HG03095 (cell line): ENCODE measurements around the gene DEFB129.
"Not testable (repeated sequence)": the region's sequence is repeated elsewhere in the genome, so short reads cannot be mapped to it uniquely, and the experiment has no call there.

Source experiments
- ATAC-seq: cut with Tn5 transposase; IDR thresholded peaks from one replicate; pipeline ENCODE4 v1.9.1; 2021; ENCODE audit warnings: moderate library complexity; ENCODE audit not compliant: unreplicated experiment

Gene DEFB129, protein sequence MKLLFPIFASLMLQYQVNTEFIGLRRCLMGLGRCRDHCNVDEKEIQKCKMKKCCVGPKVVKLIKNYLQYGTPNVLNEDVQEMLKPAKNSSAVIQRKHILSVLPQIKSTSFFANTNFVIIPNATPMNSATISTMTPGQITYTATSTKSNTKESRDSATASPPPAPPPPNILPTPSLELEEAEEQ

DNA sequence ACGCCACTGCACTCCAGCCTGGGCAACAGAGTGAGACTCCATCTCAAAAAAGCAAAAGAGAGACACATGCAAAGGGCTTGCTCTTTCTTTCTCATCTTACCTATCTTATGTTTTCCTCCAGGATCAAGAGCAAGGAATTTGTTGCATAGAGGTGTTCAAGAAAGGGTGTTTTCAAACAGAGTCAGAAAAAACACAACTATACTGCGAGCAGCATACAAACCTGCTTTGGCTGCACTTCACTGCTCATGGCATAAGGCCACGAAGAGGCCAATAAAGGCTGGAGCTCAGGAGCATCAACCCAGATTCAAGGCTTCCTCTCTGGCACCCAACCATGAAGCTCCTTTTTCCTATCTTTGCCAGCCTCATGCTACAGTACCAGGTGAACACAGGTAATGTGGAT lies at the start of gene DEFB129:
Gene DEFB129 (plus strand): TSS at position 301 of the 400 bp plus-strand sequence. CDS start 31 bp downstream, at position 332.
- ATAC-seq, result no peak

DNA sequence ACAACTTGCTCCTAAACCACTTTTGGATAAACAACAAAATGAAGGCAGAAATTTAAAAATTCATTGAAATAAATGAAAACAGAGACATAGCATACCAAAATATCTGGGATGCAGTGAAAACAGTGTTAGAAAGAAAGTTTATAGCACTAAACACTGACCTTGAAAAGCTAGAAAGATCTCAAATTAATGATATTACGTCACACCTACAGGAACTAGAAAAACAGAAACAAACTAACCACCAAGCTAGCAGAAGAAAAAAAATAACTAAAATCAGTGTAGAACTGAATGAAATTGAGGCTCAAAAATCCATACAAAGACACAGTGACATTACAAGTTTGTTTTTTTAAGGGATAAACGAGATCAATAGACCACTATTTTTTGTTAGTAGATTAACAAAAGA lies 42.8 kb upstream of the DEFB129 start:
- ATAC-seq, result no peak

DNA sequence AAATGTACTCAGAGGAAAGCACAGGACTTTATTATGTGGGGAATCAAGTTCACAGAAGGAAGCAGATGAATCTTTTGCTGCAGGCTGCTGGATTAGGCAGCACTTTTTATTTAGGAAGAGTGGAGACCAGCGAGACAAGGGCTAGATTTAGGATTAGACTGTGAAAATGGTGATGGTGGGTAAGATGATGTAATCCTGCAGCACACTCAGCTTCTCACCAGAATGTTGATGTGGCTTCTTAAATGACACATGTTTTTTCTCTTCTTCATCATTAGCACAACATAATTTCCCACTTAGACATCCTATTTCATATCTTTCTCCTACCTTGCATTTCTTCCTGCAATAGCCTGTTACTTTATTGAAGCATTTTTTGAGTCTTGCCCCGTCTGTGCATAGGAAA lies 39.3 kb upstream of the DEFB129 start:
- no peak for ATAC-seq

DNA sequence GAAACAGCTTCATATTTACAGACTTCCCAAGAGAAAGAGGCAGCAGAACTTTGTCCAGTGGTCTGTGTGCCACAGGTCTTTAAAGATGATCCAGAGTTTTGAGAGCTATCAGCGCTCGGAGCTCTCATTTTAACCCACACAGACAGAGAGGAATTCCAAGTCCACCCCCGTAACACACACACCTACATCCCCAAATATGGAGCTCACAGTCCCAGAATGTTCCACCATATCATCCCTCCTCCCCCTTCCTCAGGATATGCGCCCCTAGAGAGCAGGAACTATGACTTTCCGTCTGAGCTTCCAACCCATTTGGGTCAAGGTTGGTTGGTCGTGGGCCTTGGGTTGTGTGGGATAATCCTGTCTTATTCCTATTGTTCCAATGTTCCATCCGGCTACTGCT lies 37.4 kb upstream of the DEFB129 start, which contains the start of gene DEFB128:
Gene DEFB128 (minus strand): TSS at position 101 of the 400 bp plus-strand sequence. CDS start 88 bp downstream, at position 13.
- no peak for ATAC-seq

DNA sequence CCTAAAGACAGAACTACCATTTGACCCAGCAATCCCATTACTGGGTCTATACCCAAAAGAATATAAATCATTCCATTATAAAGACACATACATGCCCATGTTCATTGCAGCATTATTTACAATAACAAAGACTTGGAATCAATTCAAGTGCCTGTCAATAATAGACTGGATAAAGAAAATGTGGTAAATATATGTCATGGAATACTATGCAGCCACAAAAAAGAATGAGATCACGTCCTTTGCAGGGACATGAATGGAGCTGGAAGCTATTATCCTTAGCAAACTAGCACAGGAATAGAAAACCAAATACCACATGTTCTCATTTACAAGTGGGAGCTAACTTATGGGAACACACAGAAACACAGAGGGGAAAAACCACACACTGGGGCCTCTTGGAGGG lies 28.8 kb upstream of the DEFB129 start:
- ATAC-seq, result no peak

DNA sequence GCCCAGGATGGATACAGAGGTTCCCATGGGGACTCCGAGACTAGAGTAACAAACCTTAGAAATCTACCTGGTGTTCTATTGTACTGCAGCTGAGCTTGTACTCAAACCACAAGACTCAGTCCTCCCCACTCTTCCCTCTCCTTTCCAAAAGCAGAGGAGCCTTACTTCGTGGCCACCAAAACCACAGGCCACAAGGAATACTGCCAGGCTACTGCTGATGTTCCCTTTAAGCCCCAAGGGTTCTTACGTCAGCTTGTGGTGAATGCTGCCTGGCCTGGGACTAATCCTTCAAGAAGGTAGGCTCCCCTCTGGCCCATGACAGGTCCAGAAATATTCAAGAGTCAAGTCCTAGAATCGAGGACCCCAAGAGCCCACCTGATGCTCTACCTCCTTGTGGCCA lies 27.1 kb upstream of the DEFB129 start:
- no peak for ATAC-seq

DNA sequence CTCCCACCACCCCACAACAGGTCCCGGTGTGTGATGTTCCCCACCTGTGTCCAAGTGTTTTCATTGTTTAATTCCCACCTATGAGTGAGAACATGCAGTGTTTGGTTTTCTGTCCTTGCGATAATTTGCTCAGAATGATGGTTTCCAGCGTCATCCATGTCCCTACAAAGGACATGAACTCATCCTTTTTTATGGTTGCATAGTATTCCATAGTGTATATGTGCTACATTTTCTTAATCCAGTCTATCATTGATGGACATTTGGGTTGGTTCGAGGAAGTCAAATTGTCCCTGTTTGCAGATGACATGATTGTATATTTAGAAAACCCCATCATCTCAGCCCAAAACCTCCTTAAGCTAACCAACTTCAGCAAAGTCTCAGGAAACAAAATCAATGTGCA lies 23.4 kb upstream of the DEFB129 start:
- not testable (repeated sequence) for ATAC-seq

DNA sequence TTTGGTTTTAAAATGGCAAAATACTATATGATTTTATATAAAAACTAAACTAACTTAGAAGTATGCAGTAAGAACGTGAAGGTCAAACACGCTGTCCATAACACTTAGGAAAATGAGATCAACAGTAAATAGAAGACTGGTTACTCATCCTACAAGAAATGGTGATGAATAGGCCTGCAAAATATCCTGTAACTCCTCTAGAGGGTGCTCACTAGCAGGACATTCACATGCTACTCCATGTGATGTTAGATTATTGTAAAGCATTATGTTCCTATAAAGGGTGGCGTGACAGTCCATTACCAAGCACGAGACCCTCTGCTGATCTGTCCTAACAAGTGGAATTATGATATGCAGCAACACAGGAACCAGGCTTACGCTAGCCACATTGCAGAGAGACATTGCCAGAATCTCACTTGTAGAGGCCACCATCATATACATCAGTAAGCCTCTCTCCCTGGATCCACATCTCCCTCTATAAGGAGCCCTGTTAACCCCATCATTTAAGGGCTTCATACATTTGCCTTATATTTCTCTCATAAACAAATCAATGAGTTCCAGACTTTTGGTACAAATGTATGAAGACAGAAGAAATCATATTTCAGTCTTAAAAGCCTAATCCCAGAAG lies 18.0 kb upstream of the DEFB129 start:
- ATAC-seq, result no peak

DNA sequence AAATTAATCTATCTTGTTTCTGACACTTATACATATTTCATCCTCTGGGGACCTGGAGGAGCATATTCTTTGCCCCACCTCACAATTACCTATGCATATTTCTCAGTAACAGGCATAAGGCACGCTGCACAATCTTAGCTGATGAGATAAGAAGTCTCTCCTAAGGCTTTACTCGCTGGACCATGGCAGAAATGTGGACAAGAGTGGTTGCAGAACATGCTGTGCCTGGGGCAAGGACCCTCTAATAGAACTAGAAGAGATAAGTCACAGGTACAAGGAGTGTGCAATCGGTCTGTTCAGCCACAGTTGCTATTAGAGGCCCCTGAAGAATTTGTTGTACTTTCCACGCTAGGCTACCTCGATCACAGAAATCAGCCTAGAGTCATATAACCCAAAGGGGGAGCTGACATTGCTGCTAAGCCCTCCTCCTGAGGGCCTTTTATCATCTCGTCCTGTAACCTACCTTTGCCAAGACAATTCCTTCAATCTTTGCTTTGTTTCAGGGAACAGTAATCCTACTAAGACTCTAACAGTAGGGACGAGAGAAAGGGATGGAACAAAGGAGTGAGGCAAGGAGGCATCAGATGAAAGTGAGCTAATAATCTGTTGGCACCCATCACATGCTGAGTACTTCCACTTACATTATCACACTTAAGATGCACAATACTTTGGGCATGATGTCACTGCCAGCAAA lies 16.1 kb upstream of the DEFB129 start:
- no peak for ATAC-seq

DNA sequence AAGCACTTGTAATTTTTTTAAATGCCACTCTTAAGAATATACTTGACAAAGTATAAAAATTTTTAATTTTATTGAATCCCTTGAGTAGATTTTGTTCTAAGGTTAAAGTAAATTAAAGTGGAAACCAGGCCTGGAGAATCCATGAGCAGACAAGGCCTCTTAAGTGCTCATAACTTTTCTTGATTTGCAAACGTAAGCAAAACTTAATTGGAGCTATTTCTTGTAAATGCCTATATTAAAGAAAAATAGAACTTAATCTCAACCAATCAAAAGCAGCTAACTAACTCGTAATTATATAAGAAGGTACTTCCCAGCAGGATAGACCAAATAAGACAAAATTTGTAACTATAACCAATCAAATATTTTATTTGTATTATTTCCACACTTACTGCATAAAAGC lies 12.7 kb upstream of the DEFB129 start:
- no peak for ATAC-seq

DNA sequence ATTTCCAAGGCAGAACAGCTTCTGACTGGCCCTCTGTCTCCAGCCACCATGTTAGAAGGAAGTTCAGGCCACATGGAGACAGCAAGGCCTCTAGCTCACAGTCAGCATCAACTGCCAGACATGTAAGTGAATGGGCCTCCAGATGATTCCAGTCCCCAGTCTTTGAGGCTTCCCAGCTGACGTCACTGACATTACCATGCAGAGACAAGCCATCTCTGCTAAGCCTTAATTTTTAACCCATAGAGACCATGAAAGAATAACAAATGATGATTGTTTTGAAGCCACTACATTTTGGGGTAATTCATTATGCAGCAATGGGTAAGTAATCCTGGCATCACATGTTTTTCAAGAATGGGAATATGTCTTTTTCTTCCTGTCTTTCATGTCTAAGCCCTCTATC lies 11.3 kb upstream of the DEFB129 start:
- ATAC-seq, result no peak

DNA sequence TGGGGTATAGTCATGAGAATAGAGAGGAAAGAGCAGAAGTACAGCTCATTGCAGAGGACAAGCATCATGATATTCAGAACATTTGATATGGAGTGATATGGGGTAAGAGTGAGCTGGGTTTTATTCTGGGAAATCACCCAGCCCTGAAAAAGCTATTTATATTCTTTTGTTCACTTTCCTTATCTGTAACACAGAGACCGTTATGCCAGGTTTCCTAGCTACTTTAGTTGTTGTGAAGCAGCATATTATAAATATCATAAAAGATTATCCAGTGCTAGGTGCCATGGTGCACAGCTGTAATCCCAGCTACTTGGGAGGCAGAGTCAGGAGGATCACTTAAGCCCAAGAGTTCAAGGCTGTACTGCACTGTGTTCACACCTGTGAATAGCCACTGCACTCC lies 9.8 kb upstream of the DEFB129 start:
- no peak for ATAC-seq

DNA sequence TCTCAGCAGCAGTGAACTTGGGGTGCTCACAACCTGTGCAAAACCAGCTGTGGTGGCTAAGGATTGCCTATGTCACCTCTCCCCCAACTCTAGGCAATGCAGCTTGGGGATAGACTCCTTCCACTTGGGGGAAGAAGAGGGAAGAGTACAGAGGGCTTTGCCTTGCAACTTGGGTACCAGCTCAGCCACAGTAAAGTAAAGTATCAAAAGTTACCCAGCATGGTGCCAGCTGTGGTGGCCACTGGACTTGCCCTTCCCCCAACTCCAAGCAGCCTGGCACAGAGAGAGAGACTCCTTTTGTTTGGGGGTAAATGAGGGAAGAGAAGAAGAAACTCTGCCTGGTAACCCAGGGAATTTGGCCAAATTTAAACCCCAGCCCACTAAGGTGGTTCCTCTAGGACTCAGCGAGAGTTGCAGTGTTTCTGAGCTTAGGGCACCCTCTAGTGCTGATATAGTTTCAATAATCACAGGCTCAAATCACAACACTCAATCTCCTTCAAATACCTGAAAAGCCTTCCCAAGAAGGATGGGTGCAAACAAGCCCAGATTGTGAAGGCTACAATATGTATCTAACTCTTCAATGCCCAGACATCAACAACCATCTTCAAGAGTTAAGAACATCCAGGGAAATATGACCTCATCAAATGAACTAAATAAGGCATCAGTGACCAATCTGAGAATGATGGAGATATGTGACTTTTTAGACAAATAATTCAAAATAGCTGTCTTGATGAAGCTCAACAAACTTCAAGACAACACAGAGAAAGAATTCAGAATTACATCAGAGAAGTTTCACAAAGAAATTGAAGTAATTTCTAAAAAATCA lies 7.6 kb upstream of the DEFB129 start:
- no peak for ATAC-seq

DNA sequence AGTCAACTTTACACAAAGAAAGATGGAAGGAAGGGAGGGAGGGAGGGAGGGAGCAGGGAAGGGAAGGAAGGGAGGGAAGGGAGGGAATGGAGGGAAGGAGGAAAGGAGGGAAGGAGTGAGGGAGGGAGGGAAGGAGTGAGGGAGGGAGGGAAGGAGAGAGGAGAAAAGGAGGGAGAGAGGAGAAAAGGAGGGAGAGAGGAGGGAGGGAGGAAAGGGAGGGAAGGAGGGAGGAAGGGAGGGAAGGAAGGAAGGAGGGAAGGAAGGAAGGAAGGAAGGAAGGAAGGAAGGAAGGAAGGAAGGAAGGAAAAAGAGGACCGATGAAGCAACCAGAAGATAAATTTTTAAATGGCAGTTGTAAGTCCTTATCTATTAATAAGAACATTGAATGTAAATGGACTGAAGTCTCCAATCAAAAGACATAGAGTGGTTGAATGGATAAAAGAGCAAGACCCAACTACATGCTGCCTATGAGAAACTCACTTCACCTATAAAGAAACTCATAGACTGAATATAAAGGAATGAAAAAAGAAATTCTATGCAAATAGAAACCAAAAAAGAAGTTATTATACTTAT lies 5.7 kb upstream of the DEFB129 start:
- ATAC-seq, result no peak

DNA sequence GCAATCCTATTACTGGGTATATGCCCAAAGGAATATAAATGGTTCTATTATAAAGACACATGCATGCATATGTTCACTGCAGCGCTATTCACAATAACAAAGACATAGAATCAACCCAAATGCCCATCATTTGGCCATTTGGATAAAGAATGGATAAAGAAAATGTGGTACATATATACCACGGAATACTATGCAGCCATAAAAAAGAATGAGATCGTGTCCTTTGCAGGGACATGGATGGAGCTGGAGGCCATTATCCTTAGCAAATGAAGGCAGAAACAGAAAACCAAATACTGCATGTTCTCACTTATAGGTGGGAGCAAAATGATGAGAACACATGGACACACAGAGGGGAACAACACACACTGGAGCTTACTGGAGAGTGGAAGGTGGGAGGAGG lies 1.2 kb upstream of the DEFB129 start:
- not testable (repeated sequence) for ATAC-seq

DNA sequence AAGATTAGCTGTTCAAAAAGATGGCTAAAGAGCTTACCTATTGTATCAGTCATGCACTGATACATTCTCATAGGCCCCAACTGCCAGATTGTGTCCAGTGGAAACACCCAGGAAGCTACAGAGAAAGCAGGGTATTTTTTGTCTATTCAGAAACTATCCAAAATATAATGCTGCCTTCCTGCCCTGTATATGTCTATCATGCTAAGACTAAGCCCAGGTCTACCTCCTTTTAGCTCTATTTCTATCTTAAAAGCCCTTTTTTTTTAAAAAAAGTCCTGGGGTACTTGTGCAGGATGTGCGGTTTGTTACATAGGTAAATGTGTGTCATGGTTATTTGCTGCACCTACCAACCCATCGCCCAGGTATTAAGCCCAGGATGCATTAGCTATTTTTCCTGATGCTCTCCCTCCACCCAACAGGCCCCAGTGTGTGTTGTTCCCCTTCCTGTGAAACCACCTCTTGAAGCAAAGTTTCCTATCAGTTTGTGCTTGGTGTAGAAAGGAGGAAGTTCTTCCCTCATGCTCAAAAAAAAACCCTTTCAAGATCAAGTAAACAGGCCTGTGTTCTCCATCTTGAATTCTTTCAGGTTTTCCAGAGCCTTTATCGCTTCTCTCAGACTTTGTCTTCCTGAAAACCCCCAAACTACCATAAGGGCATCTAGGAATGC lies 514 bp downstream of the DEFB129 start:
- no peak for ATAC-seq

DNA sequence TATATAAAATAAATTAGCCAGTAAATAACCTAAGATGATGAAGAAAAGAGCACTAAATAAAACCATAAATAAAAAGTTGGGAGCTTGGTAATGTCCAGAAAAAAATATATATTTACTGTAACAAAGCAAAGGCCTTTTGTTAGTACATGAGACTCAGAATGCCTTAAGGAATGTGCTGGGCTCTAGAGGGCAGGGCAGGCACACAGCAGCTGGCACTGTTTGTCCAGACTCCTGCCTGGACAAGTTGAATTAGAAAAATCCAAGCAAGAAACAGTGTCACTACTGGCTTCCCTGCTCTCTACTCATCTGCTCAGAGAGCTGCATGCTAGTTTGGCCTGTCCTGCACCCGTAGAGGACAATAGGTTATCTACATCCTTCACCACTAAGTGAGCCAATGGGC lies 8.8 kb downstream of the DEFB129 start:
- no peak for ATAC-seq

DNA sequence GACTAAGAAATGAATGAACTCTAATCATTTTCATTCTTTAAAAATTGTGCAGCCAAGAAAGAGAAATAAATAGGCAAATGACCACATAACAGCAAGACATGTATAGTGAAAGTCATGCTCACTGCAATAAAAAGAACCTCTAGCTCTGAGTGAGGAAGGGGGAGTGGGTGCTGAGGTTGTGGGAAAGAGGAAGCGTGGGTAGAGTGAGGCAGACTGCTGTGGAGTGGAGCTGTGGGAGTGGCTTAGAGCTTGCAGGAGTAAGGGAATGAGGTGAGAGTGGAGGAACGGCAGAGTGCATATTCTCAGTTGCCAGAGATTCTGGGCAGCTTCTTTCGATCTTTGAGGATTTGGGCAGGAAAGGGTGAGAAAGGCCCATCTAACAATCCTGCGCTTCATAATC lies 10.4 kb downstream of the DEFB129 start:
- no peak for ATAC-seq

DNA sequence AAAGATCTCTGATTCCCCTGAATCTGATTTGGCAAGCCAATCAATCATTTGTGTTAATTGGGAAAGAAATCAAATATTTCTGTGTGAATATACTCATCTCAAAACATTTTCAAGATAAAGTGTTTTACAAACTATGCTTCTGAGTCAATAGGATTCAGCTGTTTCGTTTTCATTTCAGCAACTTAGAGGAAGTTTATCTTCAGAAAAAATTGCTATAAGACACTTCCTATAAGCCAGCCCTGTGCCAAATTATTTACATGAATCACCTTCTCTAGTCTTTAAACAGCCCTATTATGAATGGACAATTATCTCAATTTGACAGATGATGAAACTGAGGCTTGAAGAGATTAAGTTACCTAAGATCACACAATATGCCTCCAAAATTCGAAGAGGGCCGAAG lies 10.9 kb downstream of the DEFB129 start:
- peak; percentile 65 for ATAC-seq

DNA sequence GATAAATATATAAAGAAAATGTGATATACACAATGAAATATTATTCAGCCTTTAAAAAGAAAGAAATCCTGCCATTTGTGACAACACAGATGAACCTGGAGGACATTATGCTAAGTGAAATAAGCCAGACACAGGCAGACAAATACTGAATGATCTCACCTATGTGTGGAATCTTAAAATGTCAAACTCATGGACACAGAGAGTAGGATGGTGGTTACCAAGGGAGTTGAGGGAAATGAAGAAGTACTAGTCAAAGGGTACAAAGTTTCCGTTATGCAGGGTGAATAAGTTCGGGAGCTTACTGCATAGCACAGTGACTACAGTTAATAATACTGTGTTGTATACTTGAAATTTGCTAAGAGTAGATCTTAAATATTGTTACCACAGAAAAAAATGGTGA lies 15.8 kb downstream of the DEFB129 start:
- ATAC-seq, result no peak

DNA sequence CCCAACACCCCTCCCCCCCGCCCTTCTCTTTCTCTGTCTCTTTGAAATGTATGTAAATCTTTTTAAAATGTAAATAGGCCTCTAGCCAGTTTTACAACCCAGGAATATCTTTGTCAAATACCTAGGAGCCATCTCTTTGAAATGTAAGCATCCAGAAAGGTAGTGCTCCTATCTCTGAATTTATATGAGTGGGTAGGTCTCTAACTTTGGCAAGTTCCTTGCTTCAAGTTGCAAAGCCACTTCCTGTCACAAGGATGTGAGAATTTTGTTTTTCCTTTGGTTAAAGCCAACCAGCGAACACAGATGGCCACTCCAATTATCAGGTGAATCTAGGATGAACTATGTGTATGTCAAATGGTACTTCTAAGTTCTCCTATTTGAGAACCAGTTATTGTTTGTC lies 24.3 kb downstream of the DEFB129 start:
- ATAC-seq, result no peak
